HL-60 (cell line): ENCODE data around the gene SRR.

Experiments used
- POLR2AphosphoS5 ChIP-seq: IDR thresholded peaks from 2 replicates; pipeline ENCODE4 v1.6.1; 2012; ENCODE audit warnings: low read depth
- TF ChIP-seq, protein P1 (sequence below): IDR thresholded peaks from one replicate; pipeline ENCODE4 v1.5.1; 2011; ENCODE audit warnings: low read length, control low read depth, inconsistent platforms; ENCODE audit not compliant: insufficient read depth

DNA sequence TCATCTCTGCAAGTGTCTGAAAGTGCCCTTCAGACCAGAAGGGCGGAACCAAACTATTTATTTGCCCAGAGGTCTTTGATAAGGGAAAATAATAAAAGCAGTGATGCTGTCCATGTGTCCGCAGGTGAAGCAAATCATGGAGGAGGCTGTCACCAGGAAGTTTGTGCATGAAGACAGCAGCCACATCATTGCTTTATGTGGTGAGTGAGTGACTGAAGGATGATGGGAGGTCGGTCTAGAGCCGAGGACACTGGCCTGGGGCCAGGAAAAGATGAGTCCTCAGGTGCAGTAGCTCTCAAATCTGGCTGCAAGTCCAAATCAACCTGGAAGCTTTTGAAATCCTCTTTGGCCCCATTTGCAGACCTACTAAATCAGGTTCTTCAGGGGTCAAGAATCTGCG, 39.7 kb downstream of the SRR start:
- TF ChIP-seq, protein P1, sequence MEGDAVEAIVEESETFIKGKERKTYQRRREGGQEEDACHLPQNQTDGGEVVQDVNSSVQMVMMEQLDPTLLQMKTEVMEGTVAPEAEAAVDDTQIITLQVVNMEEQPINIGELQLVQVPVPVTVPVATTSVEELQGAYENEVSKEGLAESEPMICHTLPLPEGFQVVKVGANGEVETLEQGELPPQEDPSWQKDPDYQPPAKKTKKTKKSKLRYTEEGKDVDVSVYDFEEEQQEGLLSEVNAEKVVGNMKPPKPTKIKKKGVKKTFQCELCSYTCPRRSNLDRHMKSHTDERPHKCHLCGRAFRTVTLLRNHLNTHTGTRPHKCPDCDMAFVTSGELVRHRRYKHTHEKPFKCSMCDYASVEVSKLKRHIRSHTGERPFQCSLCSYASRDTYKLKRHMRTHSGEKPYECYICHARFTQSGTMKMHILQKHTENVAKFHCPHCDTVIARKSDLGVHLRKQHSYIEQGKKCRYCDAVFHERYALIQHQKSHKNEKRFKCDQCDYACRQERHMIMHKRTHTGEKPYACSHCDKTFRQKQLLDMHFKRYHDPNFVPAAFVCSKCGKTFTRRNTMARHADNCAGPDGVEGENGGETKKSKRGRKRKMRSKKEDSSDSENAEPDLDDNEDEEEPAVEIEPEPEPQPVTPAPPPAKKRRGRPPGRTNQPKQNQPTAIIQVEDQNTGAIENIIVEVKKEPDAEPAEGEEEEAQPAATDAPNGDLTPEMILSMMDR = no peak
- TF ChIP-seq POLR2AphosphoS5 = no peak
